Measurements from ENCODE around the gene TMEM97.
A peak's percentile ranks its signal among the peaks of the same experiment; 100 is the strongest.

TMEM97 gene

GRCh38 chr17:28317099-28317965 is 1.7 kb upstream of the TMEM97 start:
- DNase-seq, result no peak

- DNase-seq, result no peak
Measured at GRCh38 chr17:28317966-28318758, 838 bp upstream of the TMEM97 start.

- DNase-seq, result no peak
Measured at GRCh38 chr17:28319598-28319935, 567 bp downstream of the TMEM97 start.

GRCh38 chr17:28320215-28321061 is 1.4 kb downstream of the TMEM97 start:
- DNase-seq, result no peak

- DNase-seq, result no peak
Measured at GRCh38 chr17:28324267-28324745, 5.3 kb downstream of the TMEM97 start.

GRCh38 chr17:28324781-28325180 is 5.8 kb downstream of the TMEM97 start:
- no peak for DNase-seq

- DNase-seq, result no peak
Measured at GRCh38 chr17:28325211-28325610, 6.2 kb downstream of the TMEM97 start.

- DNase-seq, result no peak
Measured at GRCh38 chr17:28326114-28326513, 7.1 kb downstream of the TMEM97 start.

- DNase-seq, result no peak
Measured at GRCh38 chr17:28327031-28327607, 8.1 kb downstream of the TMEM97 start.

GRCh38 chr17:28327709-28328108 is 8.7 kb downstream of the TMEM97 start:
- no peak for DNase-seq

- DNase-seq, result no peak
Measured at GRCh38 chr17:28328325-28328724, 9.3 kb downstream of the TMEM97 start.

GRCh38 chr17:28330671-28331070 is 11.7 kb downstream of the TMEM97 start:
- DNase-seq, result no peak

- no peak for DNase-seq
Measured at GRCh38 chr17:28331891-28332420, 13.0 kb downstream of the TMEM97 start.

- DNase-seq, result no peak
Measured at GRCh38 chr17:28333083-28333746, 14.2 kb downstream of the TMEM97 start.

- DNase-seq, result no peak
Measured at GRCh38 chr17:28334171-28334570, 15.2 kb downstream of the TMEM97 start.

GRCh38 chr17:28334666-28335200 is 15.7 kb downstream of the TMEM97 start:
- no peak for DNase-seq

- peak; percentile 99 for DNase-seq
Measured at GRCh38 chr17:28335201-28335958, 16.4 kb downstream of the TMEM97 start, which contains the start of the genes IFT20 and TNFAIP1. Gene IFT20 (minus strand): TSS chr17:28335472. CDS start chr17:28331985, 3,487 bp downstream. Gene TNFAIP1 (plus strand): TSS chr17:28335761. CDS start chr17:28339522, 3,761 bp downstream.

GRCh38 chr17:28335959-28336871 is 17.2 kb downstream of the TMEM97 start:
- peak; percentile 60 for DNase-seq

GRCh38 chr17:28338056-28338768 is 19.2 kb downstream of the TMEM97 start:
- no peak for DNase-seq

Data from NCI-H1105 treated with DMSO at 0.1 percent for 48 hours (cell line).